H9 (cell line): Measurements from ENCODE around the gene HYI. TPM values are rescaled to one million over a fixed set of nuclear protein-coding genes. Genes with fewer than 3 reads are reported as not detected.

Experiments
- DNase-seq: peaks from one replicate; pipeline ENCODE4 v3.0.0-alpha.2; 2017
- H2AFZ ChIP-seq: one replicate; pipeline ENCODE4 v1.6.1; 2013; ENCODE audit warnings: mild to moderate bottlenecking, low read length, control low read depth, moderate library complexity
- H2AK5ac ChIP-seq: 2 replicates; pipeline ENCODE4 v1.6.1; 2013; ENCODE audit warnings: low read length, control low read depth, mixed read lengths; ENCODE audit not compliant: insufficient read length
- H2BK120ac ChIP-seq: one replicate; pipeline ENCODE4 v1.6.1; 2013; ENCODE audit warnings: low read depth, mild to moderate bottlenecking, low read length, control low read depth, inconsistent platforms; ENCODE audit not compliant: poor library complexity, severe bottlenecking
- H2BK12ac ChIP-seq: 2 replicates; pipeline ENCODE4 v1.6.1; 2013; ENCODE audit warnings: low read length, control low read depth, mixed read lengths, low read depth; ENCODE audit not compliant: insufficient read length
- H2BK15ac ChIP-seq: 2 replicates; pipeline ENCODE4 v1.6.1; 2013; ENCODE audit warnings: low read depth, low read length, control low read depth
- H2BK20ac ChIP-seq: one replicate; pipeline ENCODE4 v1.6.1; 2013; ENCODE audit warnings: low read depth, mild to moderate bottlenecking, low read length, control low read depth, inconsistent platforms; ENCODE audit not compliant: poor library complexity, severe bottlenecking
- H2BK5ac ChIP-seq: 2 replicates; pipeline ENCODE4 v1.6.1; 2013; ENCODE audit warnings: low read length, control low read depth, mixed read lengths; ENCODE audit not compliant: insufficient read length
- H3K14ac ChIP-seq: 2 replicates; pipeline ENCODE4 v1.6.1; 2013; ENCODE audit warnings: low read length, control low read depth; ENCODE audit not compliant: insufficient read depth
- H3K18ac ChIP-seq: 2 replicates; pipeline ENCODE4 v1.6.1; 2013; ENCODE audit warnings: low read depth, mild to moderate bottlenecking, mixed read lengths, low read length, control low read depth; ENCODE audit not compliant: insufficient read length
- H3K23ac ChIP-seq: 2 replicates; pipeline ENCODE4 v1.6.1; 2013; ENCODE audit warnings: low read length, control low read depth, mixed read lengths, low read depth; ENCODE audit not compliant: insufficient read length
- H3K23me2 ChIP-seq: 2 replicates; pipeline ENCODE4 v1.6.1; 2013; ENCODE audit warnings: low read depth, mild to moderate bottlenecking, mixed read lengths, low read length, control low read depth; ENCODE audit not compliant: insufficient read length, poor library complexity, severe bottlenecking
- H3K27ac ChIP-seq: 2 replicates; pipeline ENCODE4 v1.5.1; 2013; ENCODE audit warnings: low read length, control low read depth, mixed read lengths, low read depth; ENCODE audit not compliant: insufficient read length
- H3K27me3 ChIP-seq: 2 replicates; pipeline ENCODE4 v1.6.1; 2013; ENCODE audit warnings: low read length, control low read depth, inconsistent platforms; ENCODE audit not compliant: insufficient read depth
- H3K4ac ChIP-seq: 2 replicates; pipeline ENCODE4 v1.6.1; 2013; ENCODE audit warnings: low read depth, mild to moderate bottlenecking, control low read depth, inconsistent platforms, low read length, moderate library complexity
- H3K4me1 ChIP-seq: 2 replicates; pipeline ENCODE4 v1.6.1; 2013; ENCODE audit warnings: low read length, control low read depth, inconsistent platforms; ENCODE audit not compliant: insufficient read depth
- H3K4me2 ChIP-seq: 2 replicates; pipeline ENCODE4 v1.6.1; 2013; ENCODE audit warnings: low read length, control low read depth, mixed read lengths; ENCODE audit not compliant: insufficient read length, insufficient read depth
- H3K56ac ChIP-seq: 2 replicates; pipeline ENCODE4 v1.6.1; 2013; ENCODE audit warnings: low read depth, mild to moderate bottlenecking, mixed read lengths, low read length, control low read depth; ENCODE audit not compliant: insufficient read length
- H3K79me1 ChIP-seq: 2 replicates; pipeline ENCODE4 v1.6.1; 2013; ENCODE audit warnings: low read depth, mild to moderate bottlenecking, moderate library complexity, low read length, control low read depth, inconsistent platforms; ENCODE audit not compliant: insufficient read depth, poor library complexity, severe bottlenecking
- H3K79me2 ChIP-seq: 2 replicates; pipeline ENCODE4 v1.6.1; 2013; ENCODE audit warnings: low read length, control low read depth, inconsistent platforms; ENCODE audit not compliant: insufficient read depth
- H3K9ac ChIP-seq: 2 replicates; pipeline ENCODE4 v1.6.1; 2013; ENCODE audit warnings: low read length, control low read depth, mixed read lengths; ENCODE audit not compliant: insufficient read length; ENCODE audit errors: extremely low read depth
- H3K9me3 ChIP-seq: one replicate; pipeline ENCODE4 v1.6.1; 2013; ENCODE audit warnings: low read depth, low read length, inconsistent platforms; ENCODE audit not compliant: control insufficient read depth
- H3T11ph ChIP-seq: one replicate; pipeline ENCODE4 v1.6.1; 2013; ENCODE audit warnings: mild to moderate bottlenecking, low read length, control low read depth, inconsistent platforms
- H4K20me1 ChIP-seq: one replicate; pipeline ENCODE4 v1.6.1; 2013; ENCODE audit not compliant: control insufficient read depth, insufficient read length, insufficient read depth
- H4K5ac ChIP-seq: 2 replicates; pipeline ENCODE4 v1.6.1; 2013; ENCODE audit warnings: low read depth, mild to moderate bottlenecking, mixed read lengths, low read length, control low read depth; ENCODE audit not compliant: insufficient read length
- H4K8ac ChIP-seq: replicated peaks from 2 replicates; pipeline ENCODE4 v1.6.1; 2013; ENCODE audit warnings: low read length, control low read depth, mixed read lengths, low read depth; ENCODE audit not compliant: insufficient read length
- H4K91ac ChIP-seq: 2 replicates; pipeline ENCODE4 v1.6.1; 2013; ENCODE audit warnings: low read depth, mild to moderate bottlenecking, moderate library complexity, mixed read lengths, low read length, control low read depth; ENCODE audit not compliant: insufficient read length
- H3K27ac Mint-ChIP-seq, 3 experiments: 2 replicates in 2 of 3; 3 replicates in 1 of 3; pipeline ENCODE4 v1.8.0; 2020 to 2021; ENCODE audit warnings: mixed read lengths in 3 of 3, mild to moderate bottlenecking in 1 of 3, moderate library complexity in 1 of 3
- H3K27me3 Mint-ChIP-seq: 2 replicates; pipeline ENCODE4 v1.8.0; 2021; ENCODE audit warnings: low read depth, mild to moderate bottlenecking, moderate library complexity, mixed read lengths
- H3K36me3 Mint-ChIP-seq, 3 experiments: 2 replicates in 2 of 3; 3 replicates in 1 of 3; pipeline ENCODE4 v1.8.0; 2020 to 2021; ENCODE audit warnings: low read depth in 3 of 3, mixed read lengths in 3 of 3; ENCODE audit not compliant: insufficient read depth in 1 of 3
- H3K4me1 Mint-ChIP-seq, 2 experiments: 2 replicates each; pipeline ENCODE4 v1.8.0; 2020; ENCODE audit warnings: mixed read lengths in 2 of 2
- H3K4me3 Mint-ChIP-seq, 2 experiments: 2 replicates in 1 of 2; 3 replicates in 1 of 2; pipeline ENCODE4 v1.8.0; 2020 to 2021; ENCODE audit warnings: mild to moderate bottlenecking in 2 of 2, mixed read lengths in 2 of 2, moderate library complexity in 1 of 2
- H3K9me3 Mint-ChIP-seq, 2 experiments: 2 replicates in 1 of 2; 3 replicates in 1 of 2; pipeline ENCODE4 v1.8.0; 2020; ENCODE audit warnings: mild to moderate bottlenecking in 2 of 2, mixed read lengths in 2 of 2, moderate library complexity in 1 of 2
- WGBS: extraction: QIAGEN DNeasy Blood & Tissue Kit; methylation state at CpG from one replicate; pipeline ENCODE4 v1.1.7; 2013; ENCODE audit warnings: missing lambda C conversion rate, low lambda C conversion rate, mixed read lengths; ENCODE audit not compliant: insufficient read length; ENCODE audit errors: extremely low coverage; 5-methylcytosine and 5-hydroxymethylcytosine counted together
- total RNA-seq: library from RNA; stranded (reverse); gene quantifications from 2 replicates; pipeline ENCODE4 v1.2.1, GENCODE V29; 2021
- TF ChIP-seq, protein P1 (sequence below): fragments of 200-600 bp; sonication (generic); conservative IDR thresholded peaks from 3 replicates; pipeline ENCODE4 v1.8.0; 2021; ENCODE audit warnings: antibody characterized with exemption, mild to moderate bottlenecking

The HYI gene
- total RNA-seq, 1 experiment from 2014 or later: 16.1 TPM

DNA sequence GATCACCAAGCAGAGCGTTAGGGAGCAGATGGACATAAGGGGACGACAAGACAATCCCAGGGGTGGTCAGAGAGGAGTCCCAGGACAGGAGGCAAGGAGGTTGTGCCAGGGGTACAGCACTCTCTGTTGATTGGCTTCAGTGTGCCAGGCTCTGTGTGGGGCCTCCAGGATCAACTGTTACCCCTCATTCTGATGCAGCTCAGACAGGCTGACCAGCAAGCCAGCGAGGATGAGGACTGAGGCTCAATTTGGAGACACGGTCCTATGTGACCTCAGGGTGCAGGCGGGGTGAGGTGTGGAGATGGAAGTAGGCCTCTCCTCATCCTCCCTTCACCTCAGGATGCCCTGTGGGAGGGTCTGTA, 4.0 kb downstream of the HYI start:
- Mint-ChIP-seq H3K9me3 (no peaks in the 10 kb centered on the region; a peak in 1 of 5 replicates), H3K27me3 (peaks cover 3% of the 10 kb centered on the region), H3K36me3 (peaks cover 33 to 68% (median 60%) of the 10 kb centered on the region in 3 experiments; a peak in 6 of 7 replicates), H3K4me1 (peaks cover 18 to 19% of the 10 kb centered on the region in 2 experiments), H3K27ac (no peak overlapping the region; a peak in 1 of 7 replicates), H3K4me3 (no peak overlapping the region)
- Histone ChIP-seq H3K9ac (no peak overlapping the region), H3K27ac (no peak overlapping the region), H2AFZ (no peak overlapping the region), H3K27me3 (no peaks in the 10 kb centered on the region), H4K20me1 (peaks cover 2% of the 10 kb centered on the region), H3K14ac (no peak overlapping the region), H4K5ac (no peak overlapping the region), H2BK20ac (no peak overlapping the region), H2BK12ac (no peak overlapping the region), H3K4me1 (no peaks in the 10 kb centered on the region; the same call in 1 of the 2 replicates), H3K79me2 (no peaks in the 10 kb centered on the region), H3K18ac (no peak overlapping the region), H4K8ac (no peak overlapping the region), H2AK5ac (no peak overlapping the region), H3K23ac (no peak overlapping the region), H3K23me2 (peaks cover 3% of the 10 kb centered on the region), H3K9me3 (no peaks in the 10 kb centered on the region), H2BK5ac (no peak overlapping the region), H3K4me2 (no peak overlapping the region), H2BK120ac (no peak overlapping the region), H3K56ac (no peak overlapping the region), H2BK15ac (no peak overlapping the region), H3K4ac (no peak overlapping the region), H3K79me1 (no peaks in the 10 kb centered on the region), H3T11ph (no peak overlapping the region), H4K91ac (no peak overlapping the region)
- DNase-seq: peak; percentile 9
- TF ChIP-seq, protein P1, sequence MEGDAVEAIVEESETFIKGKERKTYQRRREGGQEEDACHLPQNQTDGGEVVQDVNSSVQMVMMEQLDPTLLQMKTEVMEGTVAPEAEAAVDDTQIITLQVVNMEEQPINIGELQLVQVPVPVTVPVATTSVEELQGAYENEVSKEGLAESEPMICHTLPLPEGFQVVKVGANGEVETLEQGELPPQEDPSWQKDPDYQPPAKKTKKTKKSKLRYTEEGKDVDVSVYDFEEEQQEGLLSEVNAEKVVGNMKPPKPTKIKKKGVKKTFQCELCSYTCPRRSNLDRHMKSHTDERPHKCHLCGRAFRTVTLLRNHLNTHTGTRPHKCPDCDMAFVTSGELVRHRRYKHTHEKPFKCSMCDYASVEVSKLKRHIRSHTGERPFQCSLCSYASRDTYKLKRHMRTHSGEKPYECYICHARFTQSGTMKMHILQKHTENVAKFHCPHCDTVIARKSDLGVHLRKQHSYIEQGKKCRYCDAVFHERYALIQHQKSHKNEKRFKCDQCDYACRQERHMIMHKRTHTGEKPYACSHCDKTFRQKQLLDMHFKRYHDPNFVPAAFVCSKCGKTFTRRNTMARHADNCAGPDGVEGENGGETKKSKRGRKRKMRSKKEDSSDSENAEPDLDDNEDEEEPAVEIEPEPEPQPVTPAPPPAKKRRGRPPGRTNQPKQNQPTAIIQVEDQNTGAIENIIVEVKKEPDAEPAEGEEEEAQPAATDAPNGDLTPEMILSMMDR: no peak
- WGBS: no CpG with 5 or more reads among the region's 5 CpGs
